WI38 (cell line): ENCODE measurements around the gene UBAP1.

Source experiments
- H3K4me3 ChIP-seq: 2 replicates; pipeline ENCODE4 v1.5.1; 2011; ENCODE audit warnings: low read depth, mild to moderate bottlenecking, control low read depth, low read length
- CTCF ChIP-seq: IDR thresholded peaks from 2 replicates; pipeline ENCODE4 v1.5.1; 2012; ENCODE audit warnings: low read depth, mild to moderate bottlenecking, control low read depth, low read length

Gene UBAP1

DNA sequence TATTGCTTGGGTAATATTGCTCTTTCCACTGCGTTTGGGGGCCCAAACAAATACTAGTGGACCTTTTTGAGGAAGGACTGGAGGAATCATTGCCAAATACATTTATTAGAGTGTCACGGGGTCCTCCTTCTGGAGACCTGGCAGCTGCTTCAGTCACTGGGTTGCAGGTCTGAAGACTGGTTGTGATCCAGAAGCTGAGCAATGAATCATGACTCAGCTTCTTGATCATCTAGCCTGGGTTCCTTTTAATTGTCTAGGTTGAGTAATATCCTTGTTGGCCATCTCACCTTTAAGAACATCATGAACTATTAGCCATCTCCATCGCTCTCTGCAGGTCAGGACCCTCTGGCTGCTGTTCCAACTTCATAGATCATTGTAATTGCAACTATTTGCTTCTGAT, 15.4 kb upstream of the UBAP1 start:
- TF ChIP-seq CTCF: no peak
- H3K4me3 ChIP-seq: no peak overlapping the region

DNA sequence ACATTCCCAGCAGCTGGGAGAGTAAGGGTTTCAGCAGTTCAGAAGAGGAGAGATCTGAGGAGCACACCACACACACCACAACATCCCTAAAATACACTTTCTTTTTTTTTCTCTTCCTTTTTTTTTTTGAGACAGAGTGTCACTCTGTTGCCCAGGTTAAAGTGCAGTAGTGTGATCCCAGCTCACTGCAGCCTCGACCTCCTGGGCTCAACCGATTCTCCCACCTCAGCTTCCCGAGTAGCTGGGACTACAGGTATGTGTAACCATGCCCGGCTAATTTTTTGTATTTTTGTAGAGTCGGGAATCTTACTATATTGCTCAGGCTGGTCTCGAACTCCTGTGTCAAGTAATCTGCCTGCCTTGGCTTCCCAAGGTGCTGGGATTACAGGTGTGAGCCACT, 9.7 kb upstream of the UBAP1 start:
- no peak overlapping the region for H3K4me3 ChIP-seq
- TF ChIP-seq CTCF: no peak

DNA sequence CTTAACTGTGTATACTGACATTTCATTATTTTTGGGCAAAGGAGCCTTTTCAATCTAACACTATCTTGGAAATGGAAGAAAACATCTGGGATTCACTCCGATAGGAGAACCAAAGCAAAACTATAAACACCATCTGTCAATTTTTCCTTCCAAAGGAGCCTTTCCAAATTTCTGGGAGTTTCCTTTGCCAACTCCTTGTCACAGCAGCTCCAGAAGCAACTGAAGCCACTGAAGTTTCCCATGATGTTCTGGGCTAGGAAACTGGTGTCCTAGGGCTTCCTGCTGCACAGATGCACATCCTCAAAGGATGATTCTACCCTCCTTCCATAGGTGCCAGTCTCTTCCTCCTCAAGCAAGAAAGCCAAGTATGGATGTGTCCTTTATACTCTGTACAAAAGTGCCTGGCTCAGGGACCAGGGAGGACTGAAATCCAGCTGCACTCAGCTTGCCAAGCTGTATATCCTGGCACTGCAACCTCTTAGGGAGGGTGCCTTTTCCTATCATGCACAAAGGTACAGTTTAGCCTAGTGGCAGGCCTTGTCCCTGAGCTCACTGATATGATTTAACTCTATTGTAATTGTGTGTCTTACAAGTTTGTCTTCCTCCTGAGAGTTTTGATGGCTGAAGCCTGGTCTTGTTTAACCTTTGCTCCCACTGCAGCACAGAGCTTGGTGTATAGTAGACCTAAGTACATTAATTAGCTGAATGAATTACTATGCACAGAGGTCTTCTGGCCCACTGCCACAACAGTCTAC, 8.4 kb upstream of the UBAP1 start:
- TF ChIP-seq CTCF: no peak
- H3K4me3 ChIP-seq: no peak overlapping the region

DNA sequence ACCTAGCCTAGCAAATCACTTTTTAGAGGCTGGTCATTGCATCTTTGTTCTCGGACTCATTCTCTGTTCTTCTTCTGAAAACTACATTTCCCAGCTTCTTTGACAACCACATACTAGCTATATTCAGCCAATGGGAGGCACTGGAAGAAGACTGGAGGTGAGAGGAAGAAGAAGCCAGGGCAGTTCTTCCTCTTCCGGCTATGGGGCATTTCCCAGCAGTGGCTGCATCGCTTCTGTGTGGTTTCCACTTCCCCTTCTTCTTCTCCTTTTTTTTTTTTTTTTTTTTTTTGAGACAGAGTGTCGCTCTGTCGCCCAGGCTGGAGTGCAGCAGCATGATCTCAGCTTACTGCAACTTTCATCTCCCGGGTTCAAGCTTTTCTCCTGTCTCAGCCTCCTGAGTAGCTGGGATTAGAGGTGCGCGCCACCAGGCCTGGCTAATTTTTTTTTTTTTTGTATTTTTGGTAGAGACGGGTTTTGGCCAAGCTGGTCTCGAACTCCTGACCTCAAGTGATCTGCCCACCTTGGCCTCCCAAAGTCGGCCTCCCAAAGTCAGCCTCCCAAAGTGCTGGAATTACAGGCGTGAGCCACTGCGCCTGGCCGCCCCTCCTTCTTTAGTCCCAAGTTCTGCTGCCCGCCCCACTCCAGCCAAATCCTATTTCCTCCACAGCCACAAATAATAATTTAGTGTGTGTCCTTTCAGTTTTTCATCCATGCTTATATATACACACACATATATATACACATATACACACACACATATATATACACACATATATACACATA, 6.9 kb upstream of the UBAP1 start:
- TF ChIP-seq CTCF: no peak
- H3K4me3 ChIP-seq: no peak overlapping the region

GRCh38 chr9:34176089-34176488, 2.8 kb upstream of the UBAP1 start:
- TF ChIP-seq CTCF: no peak

GRCh38 chr9:34177593-34178435, 1.0 kb upstream of the UBAP1 start:
- no peak for TF ChIP-seq CTCF
- H3K4me3 ChIP-seq: peak overlapping the region; percentile 76

More at GRCh38 chr9:34176089-34176488, 2.8 kb upstream of the UBAP1 start:
- no peak overlapping the region for H3K4me3 ChIP-seq
